NCI-H1436 treated with DMSO at 0.1 percent for 48 hours (cell line): Measurements from ENCODE around the gene MRPL46.
"Not testable (repeated sequence)": the region's sequence is repeated elsewhere in the genome, so short reads cannot be mapped to it uniquely, and the experiment has no call there.

ENCODE experiments used
- DNase-seq: peaks from one replicate; lab custom pipeline; 2025; lab: John Stamatoyannopoulos, UW

MRPL46 gene

GRCh38 chr15:88477904-88478303, 10.7 kb upstream of the MRPL46 start:
- DNase-seq: no peak

- DNase-seq: no peak
Observed at GRCh38 chr15:88477126-88477525, 9.9 kb upstream of the MRPL46 start.

- no peak for DNase-seq
Observed at GRCh38 chr15:88476635-88477060, 9.5 kb upstream of the MRPL46 start.

GRCh38 chr15:88473661-88474293, 6.6 kb upstream of the MRPL46 start:
- DNase-seq: not testable (repeated sequence)

GRCh38 chr15:88472225-88472624, 5.0 kb upstream of the MRPL46 start:
- no peak for DNase-seq

- DNase-seq: no peak
Observed at GRCh38 chr15:88470625-88471372, 3.6 kb upstream of the MRPL46 start.

GRCh38 chr15:88469321-88469720, 2.1 kb upstream of the MRPL46 start:
- DNase-seq: no peak

- not testable (repeated sequence) for DNase-seq
Observed at GRCh38 chr15:88468721-88469120, 1.5 kb upstream of the MRPL46 start.

GRCh38 chr15:88467935-88468528, 844 bp upstream of the MRPL46 start:
- DNase-seq: no peak

- DNase-seq: no peak
Observed at GRCh38 chr15:88465633-88466224, 1.5 kb downstream of the MRPL46 start.

- DNase-seq: no peak
Observed at GRCh38 chr15:88463870-88464532, 3.2 kb downstream of the MRPL46 start.

- DNase-seq: no peak
Observed at GRCh38 chr15:88456733-88457132, 10.5 kb downstream of the MRPL46 start.

GRCh38 chr15:88454867-88455810, 12.0 kb downstream of the MRPL46 start:
- DNase-seq: no peak

- no peak for DNase-seq
Observed at GRCh38 chr15:88454236-88454635, 13.0 kb downstream of the MRPL46 start.

GRCh38 chr15:88453651-88454050, 13.5 kb downstream of the MRPL46 start:
- no peak for DNase-seq

- no peak for DNase-seq
Observed at GRCh38 chr15:88450125-88450798, 16.9 kb downstream of the MRPL46 start.

- no peak for DNase-seq
Observed at GRCh38 chr15:88449581-88449980, 17.6 kb downstream of the MRPL46 start.

GRCh38 chr15:88448991-88449461, 18.2 kb downstream of the MRPL46 start:
- DNase-seq: no peak

GRCh38 chr15:88447741-88448140, 19.4 kb downstream of the MRPL46 start:
- DNase-seq: no peak

GRCh38 chr15:88447206-88447605, 20.0 kb downstream of the MRPL46 start:
- no peak for DNase-seq
